Loucy (cell line): Measurements from ENCODE around the gene PDGFRB.

ENCODE experiments used
- H2AFZ ChIP-seq: fragments of 200-600 bp; sonication (generic); 2 replicates; pipeline ENCODE4 v1.6.0; 2016; ENCODE audit warnings: antibody characterized with exemption, mild to moderate bottlenecking, low read length, moderate library complexity
- H3F3A ChIP-seq: fragments of 200-600 bp; 2 replicates; pipeline ENCODE4 v1.6.0; 2016; ENCODE audit warnings: antibody characterized with exemption, low read depth, mild to moderate bottlenecking
- H3K27me3 ChIP-seq: fragments of 200-600 bp; sonication (generic); 2 replicates; pipeline ENCODE4 v1.6.1; 2014; ENCODE audit warnings: low read length, mild to moderate bottlenecking; ENCODE audit not compliant: insufficient read depth, poor library complexity, severe bottlenecking
- H3K36me3 ChIP-seq: fragments of 200-600 bp; sonication (generic); 2 replicates; pipeline ENCODE4 v1.6.1; 2016; ENCODE audit warnings: low read length; ENCODE audit not compliant: insufficient read depth
- H3K4me1 ChIP-seq: fragments of 200-600 bp; sonication (generic); 2 replicates; pipeline ENCODE4 v1.5.1; 2014; ENCODE audit warnings: low read length, mild to moderate bottlenecking; ENCODE audit not compliant: insufficient read depth, poor library complexity, severe bottlenecking
- H3K4me2 ChIP-seq: fragments of 200-600 bp; sonication (generic); 2 replicates; pipeline ENCODE4 v1.6.0; 2014; ENCODE audit warnings: antibody characterized with exemption, low read length, low read depth, mild to moderate bottlenecking; ENCODE audit not compliant: poor library complexity, severe bottlenecking
- H3K4me3 ChIP-seq: fragments of 200-600 bp; sonication (generic); 2 replicates; pipeline ENCODE4 v1.5.1; 2014; ENCODE audit warnings: low read length, mild to moderate bottlenecking, mixed read lengths; ENCODE audit not compliant: poor library complexity, severe bottlenecking
- H3K79me2 ChIP-seq: fragments of 200-600 bp; sonication (generic); 2 replicates; pipeline ENCODE4 v1.6.1; 2014; ENCODE audit warnings: low read length; ENCODE audit not compliant: insufficient read depth
- H3K9ac ChIP-seq: fragments of 200-600 bp; sonication (generic); 2 replicates; pipeline ENCODE4 v1.6.0; 2014; ENCODE audit warnings: mild to moderate bottlenecking, low read depth, low read length, moderate library complexity; ENCODE audit not compliant: poor library complexity, severe bottlenecking
- H3K9me2 ChIP-seq: fragments of 200-600 bp; sonication (generic); replicated peaks from 2 replicates; pipeline ENCODE4 v1.6.1; 2016; ENCODE audit warnings: low read depth, low read length, mixed read lengths
- H3K9me3 ChIP-seq: fragments of 200-600 bp; sonication (generic); 2 replicates; pipeline ENCODE4 v1.6.1; 2014; ENCODE audit warnings: mild to moderate bottlenecking, antibody characterized with exemption, low read length, low read depth; ENCODE audit not compliant: insufficient read depth
- H4K20me1 ChIP-seq: fragments of 200-600 bp; sonication (generic); 2 replicates; pipeline ENCODE4 v1.6.0; 2014; ENCODE audit warnings: antibody characterized with exemption, low read length, mild to moderate bottlenecking; ENCODE audit not compliant: insufficient read depth, poor library complexity, severe bottlenecking
- CTCF ChIP-seq: fragments of 200-600 bp; sonication (generic); conservative IDR thresholded peaks from 2 replicates; pipeline ENCODE4 v1.5.1; 2014; ENCODE audit warnings: mild to moderate bottlenecking, antibody characterized with exemption, low read length
- EZH2phosphoT487 ChIP-seq: fragments of 200-600 bp; IDR thresholded peaks from 2 replicates; pipeline ENCODE4 v1.6.1; 2018; ENCODE audit warnings: antibody characterized with exemption, mild to moderate bottlenecking, moderate library complexity, borderline replicate concordance

The PDGFRB gene

GRCh38 chr5:150068472-150068871 lies 87.2 kb downstream of the PDGFRB start:
- Histone ChIP-seq H3K9ac (no peak overlapping the region), H3K27me3 (no peaks in the 10 kb centered on the region)

DNA sequence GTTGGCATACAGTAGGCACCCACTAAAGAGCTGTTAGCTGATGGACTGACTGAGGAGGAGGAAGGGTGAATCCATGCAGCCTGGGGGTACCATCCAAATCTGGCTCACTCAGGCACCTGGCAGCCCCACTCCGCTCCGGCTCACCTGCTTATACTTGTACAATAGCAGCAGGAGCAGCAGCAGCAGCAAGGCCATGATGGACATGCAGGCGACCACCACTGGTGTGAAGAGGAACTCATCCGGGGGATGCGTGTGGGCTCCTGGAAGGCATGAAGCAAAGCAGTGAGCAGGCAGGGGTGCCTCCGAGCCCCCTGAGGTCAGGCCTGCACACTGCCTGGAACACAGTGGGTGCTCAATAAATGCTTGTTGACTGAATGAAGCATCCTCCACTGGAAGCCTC lies 87.6 kb downstream of the PDGFRB start:
- Histone ChIP-seq H2AFZ (no peak overlapping the region), H3F3A (no peaks in the 10 kb centered on the region), H3K9me3 (no peaks in the 10 kb centered on the region), H3K9me2 (no peaks in the 10 kb centered on the region), H3K9ac (no peak overlapping the region), H3K36me3 (no peaks in the 10 kb centered on the region), H3K79me2 (no peaks in the 10 kb centered on the region), H3K4me1 (peaks cover 37% of the 10 kb centered on the region), H4K20me1 (no peaks in the 10 kb centered on the region), H3K4me2 (no peak overlapping the region), H3K4me3 (no peak overlapping the region), H3K27me3 (no peaks in the 10 kb centered on the region)
- TF ChIP-seq EZH2phosphoT487 (no peak), CTCF (no peak)

More at GRCh38 chr5:150068472-150068871, 87.2 kb downstream of the PDGFRB start:
- no peaks in the 10 kb centered on the region for H3K79me2 ChIP-seq
- no peaks in the 10 kb centered on the region for H3K9me3 ChIP-seq
- no peaks in the 10 kb centered on the region for H3F3A ChIP-seq
- no peaks in the 10 kb centered on the region for H3K9me2 ChIP-seq
- peak overlapping the region; percentile 50; the same call in 1 of the 2 replicates for H2AFZ ChIP-seq
- peaks cover 37% of the 10 kb centered on the region for H3K4me1 ChIP-seq
- H3K4me3 ChIP-seq: no peak overlapping the region
- no peak for TF ChIP-seq EZH2phosphoT487
- no peak for TF ChIP-seq CTCF
- H4K20me1 ChIP-seq: no peaks in the 10 kb centered on the region
- no peaks in the 10 kb centered on the region for H3K36me3 ChIP-seq
- no peak overlapping the region for H3K4me2 ChIP-seq

GRCh38 chr5:150067405-150067960 lies 88.2 kb downstream of the PDGFRB start:
- no peaks in the 10 kb centered on the region for H3F3A ChIP-seq
- H3K79me2 ChIP-seq: no peaks in the 10 kb centered on the region
- peak overlapping the region; percentile 52 for H3K4me2 ChIP-seq

More at GRCh38 chr5:150067405-150067960, 88.2 kb downstream of the PDGFRB start:
- no peak overlapping the region for H3K4me3 ChIP-seq
- no peaks in the 10 kb centered on the region for H3K9me3 ChIP-seq
- H3K9me2 ChIP-seq: no peaks in the 10 kb centered on the region
- H2AFZ ChIP-seq: no peak overlapping the region
- no peaks in the 10 kb centered on the region for H3K36me3 ChIP-seq
- H4K20me1 ChIP-seq: no peaks in the 10 kb centered on the region
- TF ChIP-seq CTCF (no peak), EZH2phosphoT487 (no peak)
- H3K9ac ChIP-seq: no peak overlapping the region
- peaks cover 37% of the 10 kb centered on the region for H3K4me1 ChIP-seq
- H3K27me3 ChIP-seq: no peaks in the 10 kb centered on the region
